Esophagus muscularis mucosa (tissue), 4 donors: ENCODE results near the gene LDLRAD3. TPM values are rescaled to one million over a fixed set of nuclear protein-coding genes. Genes with fewer than 3 reads are reported as not detected.

Experiments used
- DNase-seq: peaks from one replicate; pipeline ENCODE4 v3.0.0-alpha.2; 2017; ENCODE audit errors: extremely low spot score
- H3K27ac ChIP-seq, 4 donors: fragments of 200-600 bp; sonication (generic); replicated peaks in 1 of 4; 1 replicate in 3 of 4; 2 replicates in 1 of 4; pipeline ENCODE4 v1.5.1; 2016 to 2019; ENCODE audit warnings: mild to moderate bottlenecking in 1 of 4
- H3K27me3 ChIP-seq, 4 donors: fragments of 200-600 bp; sonication (generic); one replicate each; pipeline versions ENCODE4 v1.5.1 to v1.6.0; 2016 to 2019
- H3K36me3 ChIP-seq, 4 donors: fragments of 200-600 bp; sonication (generic); one replicate each; pipeline ENCODE4 v1.5.1; 2016 to 2019
- H3K4me1 ChIP-seq, 4 donors: fragments of 200-600 bp; sonication (generic); one replicate each; pipeline ENCODE4 v1.5.1; 2016 to 2019
- H3K4me3 ChIP-seq, 4 donors: fragments of 200-600 bp; sonication (generic); 1 replicate in 2 of 4; 2 replicates in 2 of 4; pipeline ENCODE4 v1.5.1; 2016 to 2019; ENCODE audit warnings: mild to moderate bottlenecking in 4 of 4, moderate library complexity in 1 of 4
- H3K9me3 ChIP-seq, 4 donors: fragments of 200-600 bp; sonication (generic); 1 replicate in 3 of 4; 2 replicates in 1 of 4; pipeline ENCODE4 v1.5.1; 2016 to 2019
- EP300 ChIP-seq: sonication (generic); formaldehyde crosslinking; IDR thresholded peaks from one replicate; pipeline ENCODE4 v1.6.1; 2017; ENCODE audit warnings: antibody characterized with exemption
- POLR2A ChIP-seq: fragments of 450-650 bp; IDR thresholded peaks from one replicate; pipeline ENCODE4 v1.6.1; 2017; ENCODE audit warnings: antibody characterized with exemption, moderate library complexity, mild to moderate bottlenecking, low read depth
- POLR2AphosphoS5 ChIP-seq, 2 donors: sonication (generic); formaldehyde crosslinking; IDR thresholded peaks; one replicate each; pipeline ENCODE4 v1.6.1; 2017; ENCODE audit warnings: antibody characterized with exemption in 2 of 2
- WGBS: methylation state at CpG from one replicate; pipeline ENCODE4 v1.1.5; 2018; 5-methylcytosine and 5-hydroxymethylcytosine counted together
- intact Hi-C: fragments of 100-400 bp; cut with DNase I; formaldehyde crosslinking; loops from one replicate; pipeline ENCODE4 v1.15.1; 2023
- total RNA-seq, 4 donors: library from RNA; depleted of rRNA; stranded (reverse); fragments of >200 nt; gene quantifications; one replicate each; pipeline versions ENCODE4 v1.1.0 to v1.2.1, GENCODE V29; 2016
- TF ChIP-seq, protein P1 (sequence below), 3 experiments: fragments of 200-600 bp in 2 of 3; fragments of 450-650 bp in 1 of 3; sonication (generic) in 2 of 3; IDR thresholded peaks; one replicate each; pipeline ENCODE4 v1.5.1; 2017 to 2019; ENCODE audit warnings: antibody characterized with exemption in 3 of 3, mild to moderate bottlenecking in 2 of 3, moderate library complexity in 1 of 3

Gene LDLRAD3
- total RNA-seq, 4 donors from 2014 or later: 6.8 to 8.7 (median 8.2) TPM

DNA sequence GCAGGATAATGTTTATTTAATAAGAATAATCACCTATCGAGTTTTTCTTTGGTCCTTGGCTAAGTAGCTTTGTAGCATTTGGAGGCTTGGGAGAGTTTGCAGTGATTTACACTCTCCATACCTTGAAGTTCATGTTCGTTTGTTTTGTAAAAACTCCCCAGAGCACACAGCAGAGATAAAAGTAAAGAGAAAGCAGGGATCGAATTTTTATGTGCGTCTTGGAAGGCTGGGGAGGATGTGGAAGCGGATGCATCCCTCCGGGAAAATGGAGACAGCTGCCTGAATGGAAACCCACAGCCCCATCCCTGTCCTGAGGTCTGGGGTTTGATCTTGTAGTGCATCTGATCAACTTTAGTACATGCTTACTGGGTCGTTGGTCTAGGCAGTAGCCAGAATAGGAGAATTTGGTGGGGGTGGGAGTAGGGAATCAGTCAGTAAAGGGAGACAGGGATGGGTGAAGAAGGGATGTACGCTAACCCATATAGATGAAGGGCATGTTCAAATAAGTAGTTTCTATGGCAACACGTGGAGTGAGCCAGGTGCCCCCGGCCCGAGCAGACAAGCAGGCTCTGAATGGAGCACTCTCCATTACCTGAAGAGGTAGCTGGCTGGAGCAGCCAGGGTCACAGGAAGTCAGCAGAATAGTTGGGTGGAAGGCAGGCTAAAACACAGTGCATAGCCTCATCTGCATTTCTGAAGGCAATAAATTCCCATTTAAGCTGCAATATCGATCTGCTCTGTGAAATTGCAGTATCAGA lies 197.5 kb downstream of the LDLRAD3 start:
- H3K4me1 ChIP-seq: peaks cover 0 to 2% (median 0%) of the 10 kb centered on the region in 4 donors
- TF ChIP-seq POLR2AphosphoS5 (IDR thresholded peaks at IDR 0.05): no peak
- no peak for TF ChIP-seq EP300
- TF ChIP-seq, protein P1, sequence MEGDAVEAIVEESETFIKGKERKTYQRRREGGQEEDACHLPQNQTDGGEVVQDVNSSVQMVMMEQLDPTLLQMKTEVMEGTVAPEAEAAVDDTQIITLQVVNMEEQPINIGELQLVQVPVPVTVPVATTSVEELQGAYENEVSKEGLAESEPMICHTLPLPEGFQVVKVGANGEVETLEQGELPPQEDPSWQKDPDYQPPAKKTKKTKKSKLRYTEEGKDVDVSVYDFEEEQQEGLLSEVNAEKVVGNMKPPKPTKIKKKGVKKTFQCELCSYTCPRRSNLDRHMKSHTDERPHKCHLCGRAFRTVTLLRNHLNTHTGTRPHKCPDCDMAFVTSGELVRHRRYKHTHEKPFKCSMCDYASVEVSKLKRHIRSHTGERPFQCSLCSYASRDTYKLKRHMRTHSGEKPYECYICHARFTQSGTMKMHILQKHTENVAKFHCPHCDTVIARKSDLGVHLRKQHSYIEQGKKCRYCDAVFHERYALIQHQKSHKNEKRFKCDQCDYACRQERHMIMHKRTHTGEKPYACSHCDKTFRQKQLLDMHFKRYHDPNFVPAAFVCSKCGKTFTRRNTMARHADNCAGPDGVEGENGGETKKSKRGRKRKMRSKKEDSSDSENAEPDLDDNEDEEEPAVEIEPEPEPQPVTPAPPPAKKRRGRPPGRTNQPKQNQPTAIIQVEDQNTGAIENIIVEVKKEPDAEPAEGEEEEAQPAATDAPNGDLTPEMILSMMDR (IDR thresholded peaks at IDR 0.05): no peak
- TF ChIP-seq POLR2A: no peak
- no peak overlapping the region for H3K27ac ChIP-seq
- WGBS: 78% methylated on average over 12 of the region's 12 CpGs
- intact Hi-C loops: no loop called here
- no peaks in the 10 kb centered on the region for H3K9me3 ChIP-seq
- no peaks in the 10 kb centered on the region for H3K36me3 ChIP-seq
- DNase-seq: no peak
- no peaks in the 10 kb centered on the region for H3K27me3 ChIP-seq
- no peak overlapping the region for H3K4me3 ChIP-seq

DNA sequence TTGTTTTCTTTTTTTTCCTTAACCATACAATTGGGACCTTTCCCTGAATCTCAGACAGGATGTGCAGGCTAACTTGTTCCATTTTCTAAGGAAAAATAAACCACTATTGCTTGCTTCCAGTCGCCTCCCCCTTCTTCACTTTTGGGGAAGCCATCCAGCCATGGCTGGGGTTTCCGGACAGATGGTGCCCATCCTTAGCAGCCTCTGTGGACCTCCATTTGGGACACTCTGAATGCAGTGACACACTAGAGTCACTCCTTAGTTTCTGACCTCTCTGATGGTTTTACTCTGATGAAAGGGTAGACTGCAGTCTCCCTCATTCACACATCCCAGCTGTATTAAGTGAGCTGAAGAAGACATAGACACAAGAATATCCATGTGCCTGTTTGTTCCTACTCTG lies 198.1 kb downstream of the LDLRAD3 start:
- H3K4me3 ChIP-seq: no peak overlapping the region
- no peaks in the 10 kb centered on the region for H3K27me3 ChIP-seq
- no peak overlapping the region for H3K27ac ChIP-seq
- no peaks in the 10 kb centered on the region for H3K9me3 ChIP-seq
- 94% methylated on average over 2 of the region's 2 CpGs for WGBS
- no peak for DNase-seq
- intact Hi-C loops: no loop called here
- no peak for TF ChIP-seq POLR2A
- TF ChIP-seq POLR2AphosphoS5 (IDR thresholded peaks at IDR 0.05): no peak
- TF ChIP-seq, protein P1 (IDR thresholded peaks at IDR 0.05): no peak
- no peak for TF ChIP-seq EP300
- peaks cover 0 to 6% (median 0%) of the 10 kb centered on the region in 4 donors for H3K4me1 ChIP-seq
- H3K36me3 ChIP-seq: no peaks in the 10 kb centered on the region

DNA sequence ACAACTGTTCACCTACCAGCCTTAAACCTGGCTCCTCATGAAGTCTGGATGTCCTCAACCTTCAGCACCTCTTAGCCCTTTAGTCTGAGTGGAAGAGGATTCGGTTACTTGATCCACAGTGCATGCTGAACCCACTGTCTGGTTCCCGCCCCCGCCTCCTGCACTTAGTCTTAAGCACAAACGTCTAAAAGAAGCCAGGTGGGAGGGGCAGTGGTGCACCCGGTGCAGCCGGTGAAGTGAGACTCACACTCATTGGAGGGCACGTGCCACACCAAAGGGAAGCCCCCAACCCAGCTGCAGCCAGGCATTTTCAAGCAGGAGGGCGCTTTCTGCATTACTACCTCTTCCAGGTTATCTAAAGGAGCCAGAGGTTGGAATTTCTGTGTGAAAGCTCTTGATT lies 198.6 kb downstream of the LDLRAD3 start:
- H3K9me3 ChIP-seq: no peaks in the 10 kb centered on the region
- DNase-seq: no peak
- H3K27me3 ChIP-seq: no peaks in the 10 kb centered on the region
- 65% methylated on average over 8 of the region's 8 CpGs for WGBS
- no peak overlapping the region for H3K4me3 ChIP-seq
- H3K27ac ChIP-seq: no peak overlapping the region
- TF ChIP-seq, protein P1 (IDR thresholded peaks at IDR 0.05): no peak
- TF ChIP-seq POLR2AphosphoS5 (IDR thresholded peaks at IDR 0.05) (no peak), POLR2A (no peak), EP300 (no peak)
- no peaks in the 10 kb centered on the region for H3K36me3 ChIP-seq
- intact Hi-C loops: no loop called here
- H3K4me1 ChIP-seq: peaks cover 0 to 6% (median 0%) of the 10 kb centered on the region in 4 donors

DNA sequence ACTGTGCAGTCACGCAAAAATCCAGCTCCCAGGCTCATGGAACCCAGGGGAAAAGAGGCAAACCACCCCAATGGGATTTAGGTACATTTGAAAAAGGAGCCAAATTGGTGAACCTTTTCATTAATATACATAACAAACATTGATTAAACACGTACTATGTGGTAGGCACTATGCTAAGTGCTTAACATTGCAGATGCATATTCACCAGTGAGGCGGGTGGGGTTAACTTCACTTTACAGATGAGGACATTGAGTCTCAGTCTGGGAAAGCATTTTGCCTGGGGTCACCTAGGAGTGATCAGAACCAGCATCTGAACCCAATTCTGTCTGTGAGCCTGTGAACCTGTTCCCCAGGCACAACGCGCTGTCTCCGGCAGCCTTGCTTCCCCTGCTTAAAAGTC lies 199.0 kb downstream of the LDLRAD3 start:
- H3K4me1 ChIP-seq: peaks cover 0 to 6% (median 0%) of the 10 kb centered on the region in 4 donors
- no peaks in the 10 kb centered on the region for H3K9me3 ChIP-seq
- H3K36me3 ChIP-seq: no peaks in the 10 kb centered on the region
- WGBS: 97% methylated on average over 5 of the region's 6 CpGs
- intact Hi-C loops: no loop called here
- H3K27ac ChIP-seq: no peak overlapping the region
- H3K27me3 ChIP-seq: no peaks in the 10 kb centered on the region
- TF ChIP-seq POLR2AphosphoS5 (IDR thresholded peaks at IDR 0.05): no peak
- TF ChIP-seq EP300: no peak
- TF ChIP-seq, protein P1 (IDR thresholded peaks at IDR 0.05): no peak
- TF ChIP-seq POLR2A: no peak
- H3K4me3 ChIP-seq: no peak overlapping the region
- no peak for DNase-seq

DNA sequence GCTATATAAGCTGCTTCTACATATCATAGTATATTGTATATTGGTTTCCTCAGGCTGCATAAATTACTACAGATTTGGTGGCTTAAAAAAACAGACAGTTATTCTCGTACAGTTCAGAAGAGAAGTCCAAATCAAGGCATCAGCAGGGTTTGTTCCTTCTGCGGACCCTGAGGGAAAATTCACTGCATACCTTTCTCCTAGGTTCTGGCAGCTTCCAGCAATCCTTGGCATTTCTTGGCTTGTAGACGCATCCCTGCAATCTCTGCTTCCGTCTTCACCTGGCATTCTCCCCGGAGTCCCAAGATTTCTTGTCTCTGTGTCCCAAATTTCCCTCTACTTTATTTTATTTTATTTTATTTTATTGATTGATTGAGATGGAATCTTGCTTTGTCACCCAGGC lies 202.6 kb downstream of the LDLRAD3 start:
- TF ChIP-seq POLR2AphosphoS5 (IDR thresholded peaks at IDR 0.05) (no peak), EP300 (no peak), POLR2A (no peak)
- TF ChIP-seq, protein P1 (IDR thresholded peaks at IDR 0.05): no peak
- peaks cover 0 to 21% (median 12%) of the 10 kb centered on the region in 4 donors for H3K4me1 ChIP-seq
- H3K36me3 ChIP-seq: no peaks in the 10 kb centered on the region
- no peak for DNase-seq
- H3K27ac ChIP-seq: no peak overlapping the region
- 71% methylated on average over 5 of the region's 5 CpGs for WGBS
- no peak overlapping the region for H3K4me3 ChIP-seq
- H3K27me3 ChIP-seq: no peaks in the 10 kb centered on the region
- no peaks in the 10 kb centered on the region for H3K9me3 ChIP-seq
- intact Hi-C loops: no loop called here
